Peyer's patch (tissue), 4 donors: ENCODE data around the gene XPC.

Experiments
- POLR2A ChIP-seq, 2 donors: fragments of 450-650 bp; IDR thresholded peaks; one replicate each; pipeline ENCODE4 v1.5.1; 2017; ENCODE audit warnings: antibody characterized with exemption in 2 of 2, mild to moderate bottlenecking in 2 of 2, moderate library complexity in 2 of 2
- TF ChIP-seq, protein P1 (sequence below), 6 experiments: fragments of 450-650 bp in 4 of 6; fragments of 200-600 bp in 2 of 6; sonication (generic) in 1 of 6; IDR thresholded peaks; one replicate each; pipeline ENCODE4 v1.5.1; 2017 to 2019; ENCODE audit warnings: antibody characterized with exemption in 6 of 6, mild to moderate bottlenecking in 3 of 6, moderate library complexity in 1 of 6

DNA sequence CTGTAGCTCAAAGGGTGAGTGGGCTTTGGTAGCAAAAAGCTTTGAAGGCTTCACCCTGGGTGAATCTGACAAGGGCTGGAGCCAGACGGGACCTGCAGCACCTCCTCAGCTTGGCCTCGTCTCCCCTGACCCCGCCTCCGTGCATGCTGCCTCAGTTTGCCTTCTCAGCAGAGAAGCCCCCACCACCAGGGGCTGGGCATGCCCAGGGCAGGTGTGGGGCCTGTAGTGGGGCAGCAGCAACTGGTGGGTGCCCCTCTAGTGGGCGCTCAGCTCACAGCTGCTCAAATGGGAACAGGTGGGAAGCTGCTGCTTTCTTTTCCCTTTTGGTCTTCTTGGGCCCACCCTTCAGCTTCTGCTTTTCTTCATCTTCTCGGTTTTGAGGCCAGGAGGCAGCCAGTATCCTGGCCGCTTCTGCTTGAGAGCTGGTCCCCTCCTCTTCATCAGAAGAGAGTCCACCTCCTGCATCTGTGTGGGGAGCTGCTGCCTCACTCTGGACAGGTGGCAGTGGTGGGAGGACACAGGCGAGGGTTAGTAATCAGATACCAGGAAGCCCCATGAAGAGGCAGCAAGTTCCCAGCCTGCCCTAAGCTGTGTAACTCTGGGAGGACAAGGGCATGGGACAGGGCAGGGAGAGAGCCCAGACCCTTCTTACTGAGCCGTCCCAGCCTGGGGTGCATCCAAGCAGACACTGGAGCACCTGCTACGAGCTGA, 32.6 kb downstream of the XPC start:
- TF ChIP-seq, protein P1, sequence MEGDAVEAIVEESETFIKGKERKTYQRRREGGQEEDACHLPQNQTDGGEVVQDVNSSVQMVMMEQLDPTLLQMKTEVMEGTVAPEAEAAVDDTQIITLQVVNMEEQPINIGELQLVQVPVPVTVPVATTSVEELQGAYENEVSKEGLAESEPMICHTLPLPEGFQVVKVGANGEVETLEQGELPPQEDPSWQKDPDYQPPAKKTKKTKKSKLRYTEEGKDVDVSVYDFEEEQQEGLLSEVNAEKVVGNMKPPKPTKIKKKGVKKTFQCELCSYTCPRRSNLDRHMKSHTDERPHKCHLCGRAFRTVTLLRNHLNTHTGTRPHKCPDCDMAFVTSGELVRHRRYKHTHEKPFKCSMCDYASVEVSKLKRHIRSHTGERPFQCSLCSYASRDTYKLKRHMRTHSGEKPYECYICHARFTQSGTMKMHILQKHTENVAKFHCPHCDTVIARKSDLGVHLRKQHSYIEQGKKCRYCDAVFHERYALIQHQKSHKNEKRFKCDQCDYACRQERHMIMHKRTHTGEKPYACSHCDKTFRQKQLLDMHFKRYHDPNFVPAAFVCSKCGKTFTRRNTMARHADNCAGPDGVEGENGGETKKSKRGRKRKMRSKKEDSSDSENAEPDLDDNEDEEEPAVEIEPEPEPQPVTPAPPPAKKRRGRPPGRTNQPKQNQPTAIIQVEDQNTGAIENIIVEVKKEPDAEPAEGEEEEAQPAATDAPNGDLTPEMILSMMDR (IDR thresholded peaks at IDR 0.05), result no peak
- no peak for TF ChIP-seq POLR2A (IDR thresholded peaks at IDR 0.05)
